CD4-positive, alpha-beta T cell treated with Interleukin-15 for 1 hour (primary cell): ENCODE data around the gene NAGLU.
"Not testable (repeated sequence)": the region's sequence is repeated elsewhere in the genome, so short reads cannot be mapped to it uniquely, and the experiment has no call there.

Experiments
- DNase-seq: peaks from one replicate; pipeline ENCODE4 v3.0.0-alpha.2; 2020

Gene NAGLU

DNA sequence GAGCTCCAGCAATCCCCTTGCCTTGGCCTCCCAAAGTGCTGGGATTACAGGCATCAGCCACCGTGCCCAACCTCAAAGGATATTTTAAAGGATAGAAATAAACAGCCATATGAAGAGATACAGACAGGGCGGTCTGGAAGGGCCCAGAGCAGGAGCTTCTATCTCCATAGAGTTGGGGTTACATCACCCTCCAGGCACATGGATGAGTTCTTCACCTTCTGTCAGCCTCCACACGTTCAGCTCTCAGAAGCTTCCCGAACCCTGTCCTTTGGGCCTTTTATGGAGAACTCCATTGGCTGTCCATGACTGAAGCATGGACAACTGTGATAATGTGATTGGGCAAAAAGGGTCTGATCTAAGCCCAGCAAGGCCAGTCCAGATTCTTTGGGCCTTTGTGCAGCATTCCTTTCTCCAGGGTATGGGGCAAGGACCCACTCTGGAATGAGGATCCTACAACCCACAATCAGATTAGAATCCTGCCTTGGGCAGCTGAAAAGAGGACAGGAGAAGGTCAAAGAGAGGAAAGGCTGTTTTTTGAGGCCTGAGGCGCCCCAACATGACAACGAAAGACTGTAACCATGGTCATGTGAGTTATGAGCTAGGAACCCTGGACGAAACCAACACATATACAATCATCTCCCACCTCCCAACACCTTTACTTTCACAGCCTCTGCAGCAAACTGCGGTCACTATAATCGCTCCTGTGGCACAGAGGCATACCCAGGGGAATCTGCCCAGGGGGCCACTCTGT lies 9.9 kb downstream of the NAGLU start:
- DNase-seq = not testable (repeated sequence)

DNA sequence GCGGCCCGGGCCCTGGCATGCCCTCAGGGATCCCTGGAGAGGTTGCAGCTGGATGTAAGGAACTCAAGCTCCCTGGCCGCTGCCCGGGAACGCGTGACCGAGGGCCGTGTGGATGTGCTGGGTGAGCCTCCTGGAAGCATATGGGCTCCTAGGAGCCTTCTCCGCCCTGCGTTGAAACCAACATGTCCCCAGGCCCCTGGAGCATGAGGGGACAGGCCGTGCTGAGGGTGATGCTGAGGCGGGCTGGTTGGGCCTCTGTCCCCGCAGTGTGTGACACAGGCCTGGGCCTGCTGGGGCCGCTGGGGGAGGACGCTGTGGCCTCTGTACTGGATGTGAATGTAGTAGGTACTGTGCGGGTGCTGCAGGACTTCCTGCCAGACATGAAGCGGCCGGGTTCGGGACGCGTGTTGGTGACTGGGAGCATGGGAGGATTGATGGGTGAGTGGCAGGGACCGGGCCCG lies 11.0 kb downstream of the NAGLU start:
- no peak for DNase-seq

DNA sequence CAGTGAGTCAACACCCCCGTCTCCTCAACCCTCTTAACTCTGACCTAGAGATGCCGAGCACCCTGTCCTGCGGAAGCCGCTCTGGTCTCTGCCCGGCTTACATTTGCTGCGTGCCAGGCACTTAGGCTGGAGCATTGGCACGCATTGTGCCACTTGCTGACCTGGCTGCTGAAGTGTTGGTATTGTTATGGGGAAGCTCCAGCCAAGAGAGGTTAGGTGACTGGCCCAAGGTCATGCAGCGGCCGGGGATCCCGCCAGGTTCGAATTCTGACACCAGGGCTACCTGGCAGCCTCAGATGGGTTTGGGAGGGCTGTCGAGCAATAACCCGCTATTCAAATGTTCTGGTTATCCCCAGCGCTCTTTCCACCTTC lies 11.6 kb downstream of the NAGLU start:
- DNase-seq = no peak

DNA sequence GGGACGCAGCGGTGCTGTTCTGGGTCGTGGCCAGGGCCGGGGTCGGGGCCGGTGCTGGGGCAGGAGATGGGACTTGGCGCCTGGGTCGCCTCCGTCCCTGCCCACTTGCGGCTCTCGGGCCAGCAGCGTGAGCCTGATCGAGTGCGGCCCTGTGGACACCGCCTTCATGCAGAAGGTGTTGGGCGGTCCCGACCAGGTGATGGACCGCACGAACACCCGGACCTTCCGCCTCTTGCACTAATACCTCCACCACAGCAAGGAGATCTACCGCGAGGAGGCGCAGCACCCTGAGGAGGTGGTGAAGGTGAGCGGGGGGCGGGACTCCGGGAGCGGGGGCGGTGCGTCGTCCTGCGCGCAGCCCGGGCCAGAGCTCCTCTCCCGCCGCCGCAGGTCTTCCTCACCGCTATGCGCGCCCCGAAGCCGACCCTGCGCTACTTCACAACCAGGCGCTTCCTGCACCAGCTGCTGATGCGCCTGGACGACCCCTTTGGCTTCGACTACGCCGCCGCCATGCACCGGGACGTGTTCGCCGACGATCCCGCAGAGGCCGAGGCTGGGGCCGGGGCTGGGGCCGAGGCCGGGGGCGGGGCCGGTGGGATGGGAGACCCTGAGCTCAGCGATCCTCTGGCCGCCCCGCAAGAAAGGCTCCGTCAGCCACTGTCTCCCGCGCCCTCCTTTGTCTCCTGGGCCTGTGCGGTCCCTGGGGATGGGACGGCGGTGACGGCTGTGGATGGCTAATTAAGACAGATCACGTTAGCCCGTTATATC lies 12.2 kb downstream of the NAGLU start:
- DNase-seq = peak; percentile 81

DNA sequence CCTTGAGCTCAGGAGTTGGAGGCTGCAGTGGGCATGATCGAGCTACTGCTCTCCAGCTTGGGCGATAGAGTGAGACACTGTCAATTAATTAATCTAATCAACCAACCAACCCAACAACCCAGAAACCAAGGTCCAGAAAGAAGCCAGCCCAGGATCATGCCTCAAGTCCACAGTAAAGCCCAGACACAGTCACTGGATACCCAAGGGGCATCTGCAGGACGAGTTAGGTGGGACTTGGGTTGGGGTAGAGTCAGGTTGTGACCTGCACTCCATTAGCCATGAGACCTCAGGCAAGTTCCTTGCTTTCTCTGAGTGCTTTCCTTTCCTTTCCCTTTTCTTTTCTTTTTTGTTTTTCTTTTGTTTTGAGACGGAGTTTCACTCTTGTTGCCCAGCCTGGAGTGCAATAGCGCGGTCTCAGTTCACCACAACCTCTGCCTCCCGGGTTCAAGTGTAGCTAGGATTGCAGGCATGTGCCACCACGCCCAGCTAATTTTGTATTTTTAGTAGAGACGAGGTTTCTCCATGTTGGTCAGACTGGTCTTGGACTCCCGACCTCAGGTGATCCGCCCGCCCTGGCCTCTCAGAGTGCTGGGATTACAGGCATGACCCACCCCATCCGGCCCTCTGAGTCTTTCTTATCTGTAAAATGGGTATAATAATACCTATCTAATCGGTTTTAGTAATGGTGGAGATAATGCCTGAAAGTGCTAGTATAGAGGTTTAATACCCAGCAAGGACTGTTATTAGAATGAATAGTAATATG lies 13.1 kb downstream of the NAGLU start:
- DNase-seq = no peak

DNA sequence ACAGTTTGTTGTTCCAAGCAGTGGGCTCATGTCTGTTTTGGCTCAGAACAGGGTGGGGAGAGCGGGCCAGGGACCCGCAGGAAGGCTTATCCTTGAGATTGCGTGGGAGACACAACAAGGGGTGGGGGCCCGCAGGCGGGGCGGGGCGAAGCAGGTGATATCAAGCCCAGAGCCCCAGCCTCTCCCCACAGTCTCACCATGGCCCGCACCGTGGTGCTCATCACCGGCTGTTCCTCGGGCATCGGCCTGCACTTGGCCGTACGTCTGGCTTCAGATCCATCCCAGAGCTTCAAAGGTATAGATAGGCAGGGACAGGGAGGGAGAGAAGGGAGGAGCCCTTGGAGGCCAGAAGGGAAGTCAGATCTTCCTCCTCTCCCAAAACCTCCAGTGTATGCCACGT lies 16.7 kb downstream of the NAGLU start, which contains the start of gene HSD17B1:
Gene HSD17B1 (plus strand): TSS at position 188 of the 400 bp plus-strand sequence. CDS start 11 bp downstream, at position 199.
- DNase-seq = not testable (repeated sequence)

DNA sequence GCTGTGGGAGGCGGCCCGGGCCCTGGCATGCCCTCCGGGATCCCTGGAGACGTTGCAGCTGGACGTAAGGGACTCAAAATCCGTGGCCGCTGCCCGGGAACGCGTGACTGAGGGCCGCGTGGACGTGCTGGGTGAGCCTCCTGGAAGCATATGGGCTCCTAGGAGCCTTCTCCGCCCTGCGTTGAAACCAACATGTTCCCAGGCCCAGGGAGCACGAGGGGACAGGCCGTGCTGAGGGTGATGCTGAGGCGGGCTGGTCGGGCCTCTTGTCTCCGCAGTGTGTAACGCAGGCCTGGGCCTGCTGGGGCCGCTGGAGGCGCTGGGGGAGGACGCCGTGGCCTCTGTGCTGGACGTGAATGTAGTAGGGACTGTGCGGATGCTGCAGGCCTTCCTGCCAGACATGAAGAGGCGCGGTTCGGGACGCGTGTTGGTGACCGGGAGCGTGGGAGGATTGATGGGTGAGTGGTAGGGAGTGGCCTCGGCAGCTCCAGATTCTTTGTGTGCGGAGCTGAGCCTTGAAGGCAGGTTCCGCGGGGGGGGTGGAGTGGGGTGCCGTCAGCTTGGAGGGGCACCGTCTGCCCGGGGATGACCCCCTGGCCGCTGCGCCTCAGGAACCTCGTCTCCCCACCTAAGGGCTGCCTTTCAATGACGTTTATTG lies 17.2 kb downstream of the NAGLU start:
- no peak for DNase-seq

DNA sequence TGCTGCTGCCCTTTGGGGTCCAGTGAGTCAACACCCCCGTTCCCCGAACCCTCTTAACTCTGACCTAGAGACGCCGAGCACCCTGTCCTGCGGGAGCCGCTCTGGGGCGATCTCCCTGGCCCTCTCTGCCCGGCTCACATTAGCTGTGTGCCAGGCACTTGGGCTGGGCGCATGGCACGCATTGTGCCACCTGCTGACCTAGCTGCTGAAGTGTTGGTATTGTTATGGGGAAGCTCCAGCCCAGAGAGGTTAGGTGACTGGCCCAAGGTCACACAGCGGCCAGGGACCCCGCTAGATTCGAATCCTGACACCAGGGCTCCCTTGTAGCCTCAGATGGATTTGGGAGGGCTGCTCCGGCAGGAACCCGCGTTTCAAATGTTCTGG lies 17.8 kb downstream of the NAGLU start:
- no peak for DNase-seq

DNA sequence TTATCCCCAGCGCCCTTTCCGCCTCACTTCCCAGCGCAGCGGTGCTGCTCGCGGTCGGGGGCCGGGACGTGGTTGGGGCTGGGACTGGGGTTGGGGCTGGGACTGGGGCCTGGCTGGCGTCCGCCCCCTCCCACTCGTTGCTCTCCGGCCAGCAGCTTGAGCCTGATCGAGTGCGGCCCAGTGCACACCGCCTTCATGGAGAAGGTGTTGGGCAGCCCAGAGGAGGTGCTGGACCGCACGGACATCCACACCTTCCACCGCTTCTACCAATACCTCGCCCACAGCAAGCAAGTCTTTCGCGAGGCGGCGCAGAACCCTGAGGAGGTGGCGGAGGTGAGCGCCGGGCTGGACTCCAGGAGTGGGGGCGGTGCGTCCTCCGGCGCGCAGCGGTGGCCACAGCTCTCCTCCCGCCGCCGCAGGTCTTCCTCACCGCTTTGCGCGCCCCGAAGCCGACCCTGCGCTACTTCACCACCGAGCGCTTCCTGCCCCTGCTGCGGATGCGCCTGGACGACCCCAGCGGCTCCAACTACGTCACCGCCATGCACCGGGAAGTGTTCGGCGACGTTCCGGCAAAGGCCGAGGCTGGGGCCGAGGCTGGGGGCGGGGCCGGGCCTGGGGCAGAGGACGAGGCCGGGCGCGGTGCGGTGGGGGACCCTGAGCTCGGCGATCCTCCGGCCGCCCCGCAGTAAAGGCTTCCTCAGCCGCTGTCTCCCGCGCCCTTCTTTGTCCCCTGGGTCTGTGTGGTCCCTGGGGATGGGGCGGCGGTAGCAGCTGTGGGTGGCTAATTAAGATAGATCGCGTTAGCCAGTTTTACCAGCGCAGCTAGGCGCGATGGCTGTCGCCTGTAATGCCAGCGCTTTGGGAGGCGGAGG lies 18.4 kb downstream of the NAGLU start:
- peak; percentile 86 for DNase-seq

DNA sequence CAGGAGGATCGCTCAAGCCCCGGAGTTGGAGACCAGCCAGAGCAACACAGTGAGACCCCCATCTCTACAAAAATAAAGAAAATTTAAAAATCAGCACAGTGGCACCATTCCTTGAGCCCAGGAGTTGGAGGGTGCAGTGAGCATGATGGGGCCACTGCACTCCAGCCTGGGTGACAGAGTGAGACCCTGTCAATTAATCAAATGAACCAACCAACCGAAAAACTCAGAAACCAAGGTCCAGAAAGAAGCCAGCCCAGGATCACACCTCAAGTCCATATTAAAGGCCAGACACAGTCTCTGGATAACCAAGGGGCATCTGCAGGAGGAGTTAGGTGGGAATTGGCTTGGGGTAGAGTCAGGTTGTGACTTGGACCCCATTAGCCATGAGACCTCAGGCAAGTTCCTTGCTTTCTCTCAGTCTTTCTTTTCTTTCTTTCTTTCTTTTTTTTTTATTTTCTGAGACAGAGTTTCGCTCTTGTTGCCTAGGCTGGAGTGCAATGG lies 19.1 kb downstream of the NAGLU start:
- no peak for DNase-seq

DNA sequence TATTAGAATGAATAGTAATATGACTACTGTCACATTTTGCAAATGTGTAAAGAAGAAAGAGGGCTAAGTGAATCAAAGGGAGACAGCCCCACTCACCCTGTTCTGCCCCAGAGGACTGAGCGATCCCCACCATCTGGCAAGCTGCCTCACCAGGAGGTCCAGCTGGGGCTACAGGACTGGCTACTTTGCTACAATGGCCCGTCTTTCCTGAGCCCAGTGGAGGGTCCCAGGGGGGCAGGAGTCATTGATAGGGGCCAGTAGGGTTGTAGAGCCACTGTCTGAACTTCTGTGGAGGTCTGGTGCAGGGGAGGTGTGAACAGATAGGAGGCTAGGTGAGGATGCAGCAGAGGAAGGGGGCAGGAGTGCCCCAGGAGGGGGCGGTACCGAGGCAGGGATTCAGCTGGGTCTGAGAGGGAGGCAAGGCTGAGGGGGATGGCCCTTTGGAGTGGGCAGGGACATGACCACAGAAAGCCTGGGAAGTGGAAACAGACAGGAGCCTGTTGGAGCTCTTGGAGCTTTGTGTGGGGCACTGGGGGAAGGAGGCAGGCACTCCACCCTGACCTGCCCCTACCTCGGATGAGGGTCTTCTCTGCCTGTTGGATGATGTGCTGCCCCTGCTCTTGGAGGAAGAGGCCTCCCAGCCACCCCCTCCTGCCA lies 20.0 kb downstream of the NAGLU start:
- DNase-seq = not testable (repeated sequence)

DNA sequence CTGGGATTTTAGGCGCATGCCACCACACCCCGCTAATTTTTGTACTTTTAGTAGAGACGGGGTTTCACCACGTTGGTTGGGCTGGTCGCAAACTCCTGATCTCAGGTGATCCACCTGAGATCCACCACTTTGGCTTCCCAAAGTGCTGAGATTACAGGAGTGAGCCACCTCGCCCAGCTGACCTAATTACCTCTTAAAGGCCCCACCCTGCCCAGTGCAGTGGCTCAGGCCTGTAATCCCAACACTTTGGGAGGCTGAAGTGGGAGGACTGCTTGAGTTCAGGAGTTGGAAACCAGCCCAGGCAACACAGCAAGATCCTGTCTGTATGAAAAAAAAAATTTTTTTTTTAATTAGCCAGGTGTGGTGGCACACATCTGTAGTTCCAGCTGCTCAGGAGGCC lies 23.0 kb downstream of the NAGLU start:
- no peak for DNase-seq

DNA sequence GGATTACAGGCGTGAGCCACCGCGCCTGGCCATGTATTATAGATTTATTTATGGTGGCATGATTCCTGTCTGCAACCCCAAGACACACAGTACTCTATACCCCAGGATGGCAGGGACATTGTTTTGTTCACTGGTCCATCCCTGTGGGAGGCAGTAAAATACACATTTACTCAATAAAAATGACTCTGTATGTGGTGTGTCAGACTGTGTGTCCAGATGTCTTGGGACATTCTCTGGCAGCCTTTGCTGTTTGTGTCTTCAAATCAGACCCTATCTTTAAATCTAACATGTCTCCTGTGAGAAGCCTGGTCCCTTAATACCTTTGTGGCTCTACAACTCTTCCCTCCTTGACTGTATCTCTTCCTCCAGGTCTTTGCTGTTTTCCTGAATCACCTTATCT lies 24.2 kb downstream of the NAGLU start:
- no peak for DNase-seq

DNA sequence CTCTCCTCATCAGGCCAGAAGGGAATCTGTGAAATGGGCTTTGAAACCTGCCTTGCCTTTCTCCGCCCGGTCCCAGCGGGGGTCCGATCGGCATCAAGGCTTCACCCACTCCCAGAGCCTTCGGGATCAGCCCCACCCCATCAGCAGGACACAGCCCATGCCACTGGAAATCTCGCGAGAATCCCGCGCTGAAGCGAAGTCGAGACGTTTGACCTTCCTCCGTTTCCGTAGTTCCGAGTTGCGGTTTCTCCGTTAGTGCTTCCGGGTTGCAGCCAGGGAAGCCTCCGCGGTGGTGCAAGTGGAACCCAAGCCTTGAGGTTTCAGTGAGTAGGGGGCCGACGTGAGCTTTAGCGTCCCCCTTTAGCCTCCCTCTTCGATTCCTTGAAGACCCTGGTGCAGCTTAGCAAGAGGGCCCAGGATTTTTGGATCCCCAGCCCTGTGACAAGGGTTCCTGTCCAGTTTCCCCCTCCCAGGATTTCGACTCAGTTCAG lies 25.9 kb downstream of the NAGLU start, which contains the start of gene COASY:
Gene COASY (plus strand): TSS at position 252 of the 491 bp plus-strand sequence. CDS start 475 bp downstream, outside the sequence.
- peak; percentile 92 for DNase-seq

DNA sequence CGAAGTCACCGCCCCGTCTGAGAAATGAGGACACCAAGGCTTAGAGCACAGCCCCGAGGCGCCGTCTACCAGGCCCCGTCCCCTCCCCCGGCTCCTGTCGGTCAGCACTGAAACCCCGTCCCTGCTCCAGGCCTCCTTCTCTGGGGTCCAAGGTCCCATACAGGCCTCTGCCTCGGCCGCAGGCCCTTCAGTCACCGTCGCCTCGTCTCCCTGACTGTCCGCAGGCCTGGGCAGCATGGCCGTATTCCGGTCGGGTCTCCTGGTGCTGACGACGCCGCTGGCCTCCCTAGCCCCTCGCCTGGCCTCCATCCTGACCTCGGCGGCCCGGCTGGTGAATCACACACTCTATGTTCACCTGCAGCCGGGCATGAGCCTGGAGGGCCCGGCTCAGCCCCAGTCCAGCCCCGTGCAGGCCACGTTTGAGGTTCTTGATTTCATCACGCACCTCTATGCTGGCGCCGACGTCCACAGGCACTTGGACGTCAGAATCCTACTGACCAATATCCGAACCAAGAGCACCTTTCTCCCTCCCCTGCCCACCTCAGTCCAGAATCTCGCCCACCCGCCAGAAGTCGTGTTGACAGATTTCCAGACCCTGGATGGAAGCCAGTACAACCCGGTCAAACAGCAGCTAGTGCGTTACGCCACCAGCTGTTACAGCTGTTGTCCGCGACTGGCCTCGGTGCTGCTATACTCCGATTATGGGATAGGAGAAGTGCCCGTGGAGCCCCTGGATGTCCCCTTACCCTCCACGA lies 26.5 kb downstream of the NAGLU start:
- DNase-seq = no peak

DNA sequence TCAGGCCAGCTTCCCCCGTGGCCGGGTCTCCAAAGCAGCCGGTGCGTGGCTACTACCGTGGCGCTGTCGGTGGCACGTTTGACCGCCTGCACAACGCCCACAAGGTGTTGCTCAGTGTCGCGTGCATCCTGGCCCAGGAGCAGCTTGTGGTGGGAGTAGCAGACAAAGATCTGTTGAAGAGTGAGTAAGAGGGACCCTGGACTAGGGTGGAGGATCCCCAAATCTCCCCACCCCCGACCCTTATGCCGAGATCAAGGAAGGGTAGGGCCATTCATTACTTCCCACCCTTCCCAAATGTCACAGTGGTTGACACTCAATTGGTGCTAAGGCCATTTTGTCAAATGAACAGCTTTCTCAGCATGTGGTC lies 27.1 kb downstream of the NAGLU start:
- DNase-seq = no peak

DNA sequence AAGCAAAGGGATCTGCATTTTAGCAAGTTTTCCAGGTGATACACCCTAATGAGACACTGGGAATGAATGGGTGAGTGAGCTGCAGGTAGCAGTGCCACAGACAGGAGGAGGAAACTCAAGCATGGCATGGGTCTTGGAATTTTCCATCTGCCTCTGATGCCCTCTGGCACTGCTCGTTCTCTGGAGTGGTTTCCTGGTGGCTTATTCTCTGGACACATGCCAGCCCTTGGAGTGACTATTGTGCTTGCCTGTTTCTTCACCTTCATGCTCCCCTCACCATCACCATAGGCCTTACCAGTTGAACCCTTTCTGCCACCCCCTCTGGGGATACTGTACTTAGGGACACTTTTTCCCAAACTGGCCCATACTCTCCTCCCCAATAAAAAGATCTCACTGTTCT lies 27.5 kb downstream of the NAGLU start:
- no peak for DNase-seq

DNA sequence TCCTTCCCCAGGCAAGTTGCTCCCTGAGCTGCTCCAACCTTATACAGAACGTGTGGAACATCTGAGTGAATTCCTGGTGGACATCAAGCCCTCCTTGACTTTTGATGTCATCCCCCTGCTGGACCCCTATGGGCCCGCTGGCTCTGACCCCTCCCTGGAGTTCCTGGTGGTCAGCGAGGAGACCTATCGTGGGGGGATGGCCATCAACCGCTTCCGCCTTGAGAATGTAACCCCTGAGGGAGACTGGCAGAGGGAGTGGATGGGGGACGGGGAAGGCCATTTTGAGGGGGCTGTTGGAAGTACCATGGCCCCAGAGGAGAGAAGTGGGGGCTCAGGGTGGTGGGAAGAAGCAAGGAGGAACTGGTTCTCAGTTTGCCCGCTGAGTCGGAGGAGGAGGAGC lies 27.9 kb downstream of the NAGLU start:
- no peak for DNase-seq

DNA sequence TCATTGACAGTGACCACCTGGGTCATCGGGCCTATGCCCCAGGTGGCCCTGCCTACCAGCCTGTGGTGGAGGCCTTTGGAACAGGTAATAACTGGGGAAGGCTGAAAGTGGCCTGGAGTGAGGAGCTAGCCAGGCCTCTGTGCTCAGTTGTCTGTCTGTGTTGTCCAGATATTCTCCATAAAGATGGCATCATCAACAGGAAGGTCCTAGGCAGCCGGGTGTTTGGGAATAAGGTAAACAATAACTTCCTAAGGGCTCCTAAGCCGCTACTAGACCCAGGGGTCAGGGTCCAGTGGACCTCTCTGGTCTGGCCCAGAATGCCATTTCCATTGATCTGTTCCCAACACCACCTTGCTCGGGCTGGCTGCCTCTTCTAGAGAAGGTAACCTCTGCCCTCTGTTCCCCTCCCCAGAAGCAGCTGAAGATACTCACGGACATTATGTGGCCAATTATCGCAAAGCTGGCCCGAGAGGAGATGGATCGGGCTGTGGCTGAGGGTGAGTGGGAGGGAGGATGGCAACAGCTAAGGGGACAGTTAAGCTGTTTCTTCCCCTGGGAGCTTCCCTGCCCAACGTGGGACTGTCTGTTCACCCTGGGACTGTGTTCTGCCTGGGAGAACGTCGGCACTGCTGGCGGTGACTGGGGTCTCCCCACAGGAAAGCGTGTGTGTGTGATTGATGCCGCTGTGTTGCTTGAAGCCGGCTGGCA lies 28.9 kb downstream of the NAGLU start:
- DNase-seq = no peak
